BJ (cell line): ENCODE measurements around the gene WBP4. TPM values are rescaled to one million over a fixed set of nuclear protein-coding genes. Genes with fewer than 3 reads are reported as not detected.

Source experiments
- CTCF ChIA-PET: fragments of 350-600 bp; formaldehyde crosslinking; extraction: SDS; loops from one replicate; lab custom pipeline; 2021; ENCODE audit warnings: antibody characterized with exemption, inconsistent platforms; lab: Yijun Ruan, JAX
- POLR2A ChIA-PET: fragments of 300-600 bp; sonication (Branson Sonifier 250); formaldehyde crosslinking; extraction: SDS; loops from one replicate; lab custom pipeline; 2021; ENCODE audit warnings: antibody characterized with exemption; lab: Charles Lee
- DNase-seq: peaks from one replicate; pipeline ENCODE4 v3.0.0-alpha.2; 2011; ENCODE audit warnings: low read depth
- H3K27me3 ChIP-seq: 2 replicates; pipeline ENCODE4 v1.6.0; 2011; ENCODE audit warnings: low read length; ENCODE audit not compliant: control insufficient read depth, insufficient read depth
- H3K36me3 ChIP-seq: 2 replicates; pipeline ENCODE4 v1.5.1; 2011; ENCODE audit warnings: low read length; ENCODE audit not compliant: control insufficient read depth, insufficient read depth
- H3K4me3 ChIP-seq: 2 replicates; pipeline ENCODE4 v1.5.1; 2011; ENCODE audit warnings: low read depth, mild to moderate bottlenecking, control low read depth, low read length
- polyA plus RNA-seq: library from polyadenylated mRNA; depleted of rRNA; stranded (reverse); fragments of >200 nt; gene quantifications from 2 replicates; pipeline ENCODE4 v1.2.3, GENCODE V29; 2011
- TF ChIP-seq, protein P1 (sequence below): IDR thresholded peaks from 2 replicates; pipeline ENCODE4 v1.5.1; 2011; ENCODE audit warnings: low read depth, mild to moderate bottlenecking, control low read depth, inconsistent platforms, low read length, moderate library complexity; ENCODE audit not compliant: insufficient read depth

Gene WBP4
- polyA plus RNA-seq, 1 experiment, result 4.9 TPM

DNA sequence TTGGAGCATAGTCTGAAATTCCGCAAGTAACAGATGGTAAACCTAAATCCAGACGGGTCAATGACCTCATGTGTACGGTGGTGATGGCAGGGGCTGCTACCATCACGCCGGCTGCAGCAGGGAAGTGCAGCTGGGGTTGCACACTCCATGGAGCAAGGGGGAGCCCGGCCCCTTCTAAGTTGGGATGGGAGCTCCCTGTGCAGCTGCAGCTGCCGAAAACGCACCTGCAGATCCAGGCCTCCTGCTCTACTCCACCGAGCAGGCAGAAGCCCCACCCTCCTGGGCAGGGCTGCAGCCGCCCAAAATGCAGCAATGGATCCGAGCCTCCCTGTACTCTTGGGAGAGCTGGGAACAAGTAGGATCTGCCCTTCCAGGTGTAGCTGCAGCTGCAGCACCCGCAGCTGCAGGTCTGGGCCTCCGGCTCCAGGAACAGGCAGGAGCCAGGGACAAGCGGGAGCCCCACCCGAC lies 45.8 kb downstream of the WBP4 start:
- TF ChIP-seq, protein P1, sequence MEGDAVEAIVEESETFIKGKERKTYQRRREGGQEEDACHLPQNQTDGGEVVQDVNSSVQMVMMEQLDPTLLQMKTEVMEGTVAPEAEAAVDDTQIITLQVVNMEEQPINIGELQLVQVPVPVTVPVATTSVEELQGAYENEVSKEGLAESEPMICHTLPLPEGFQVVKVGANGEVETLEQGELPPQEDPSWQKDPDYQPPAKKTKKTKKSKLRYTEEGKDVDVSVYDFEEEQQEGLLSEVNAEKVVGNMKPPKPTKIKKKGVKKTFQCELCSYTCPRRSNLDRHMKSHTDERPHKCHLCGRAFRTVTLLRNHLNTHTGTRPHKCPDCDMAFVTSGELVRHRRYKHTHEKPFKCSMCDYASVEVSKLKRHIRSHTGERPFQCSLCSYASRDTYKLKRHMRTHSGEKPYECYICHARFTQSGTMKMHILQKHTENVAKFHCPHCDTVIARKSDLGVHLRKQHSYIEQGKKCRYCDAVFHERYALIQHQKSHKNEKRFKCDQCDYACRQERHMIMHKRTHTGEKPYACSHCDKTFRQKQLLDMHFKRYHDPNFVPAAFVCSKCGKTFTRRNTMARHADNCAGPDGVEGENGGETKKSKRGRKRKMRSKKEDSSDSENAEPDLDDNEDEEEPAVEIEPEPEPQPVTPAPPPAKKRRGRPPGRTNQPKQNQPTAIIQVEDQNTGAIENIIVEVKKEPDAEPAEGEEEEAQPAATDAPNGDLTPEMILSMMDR, result no peak
- H3K27me3 ChIP-seq, result no peaks in the 10 kb centered on the region

DNA sequence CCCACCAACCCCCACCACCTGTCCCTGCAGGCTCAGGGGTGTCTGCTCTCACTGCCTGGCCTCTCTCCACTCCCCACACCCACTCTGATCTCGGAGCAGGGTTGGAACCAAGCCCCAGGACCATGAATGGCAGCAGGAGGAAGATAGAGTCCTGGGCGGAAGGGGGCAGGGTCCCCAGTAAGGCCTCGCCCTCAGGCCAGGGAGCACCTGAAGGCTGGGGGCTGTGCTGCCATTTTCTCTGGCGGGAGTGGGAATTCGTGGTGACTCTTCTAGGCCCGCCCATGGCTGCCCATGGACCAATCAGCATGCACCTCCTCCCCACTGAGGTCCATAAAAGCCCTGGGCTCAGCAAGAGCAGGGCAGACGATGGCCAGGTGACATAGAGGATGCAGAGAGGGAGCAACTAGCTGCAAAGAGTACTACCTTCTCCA lies 46.3 kb downstream of the WBP4 start:
- DNase-seq, result no peak

More for the DNA sequence above, 45.8 kb downstream of the WBP4 start:
- no peak for DNase-seq
- CTCF ChIA-PET, result no interaction called here
- POLR2A ChIA-PET, result no interaction called here
- no peaks in the 10 kb centered on the region for H3K36me3 ChIP-seq
- H3K4me3 ChIP-seq, result no peak overlapping the region

DNA sequence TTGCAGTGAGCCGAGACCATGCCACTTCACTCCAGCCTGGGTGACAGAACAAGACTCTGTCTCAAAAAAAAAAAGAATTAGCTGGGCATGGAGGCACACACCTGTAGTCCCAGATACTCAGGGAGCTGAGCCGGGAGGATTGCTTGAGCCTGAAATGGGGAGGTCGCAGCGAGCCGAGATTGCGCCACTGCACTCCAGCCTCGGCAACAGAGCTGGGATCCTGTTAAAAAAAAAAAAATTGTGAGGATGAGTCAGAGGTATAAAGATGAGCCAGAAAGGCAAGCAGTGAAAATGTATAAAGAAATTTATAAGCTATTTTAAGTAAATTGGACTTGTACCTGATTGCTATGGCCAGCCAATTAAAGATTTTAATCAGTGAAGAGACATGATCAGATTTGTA lies 50.1 kb downstream of the WBP4 start:
- Histone ChIP-seq H3K27me3 (no peaks in the 10 kb centered on the region), H3K4me3 (no peak overlapping the region), H3K36me3 (no peaks in the 10 kb centered on the region)
- TF ChIP-seq, protein P1, result no peak
- CTCF ChIA-PET, result interaction anchor here (1.2 kb wide), 1 partner anchor 16 kb away, joined by 3 read pairs; no protein-coding TSS in a partner anchor
- POLR2A ChIA-PET, result no interaction called here
- no peak for DNase-seq

More for the DNA sequence above, 46.3 kb downstream of the WBP4 start:
- Histone ChIP-seq H3K4me3 (no peak overlapping the region), H3K27me3 (no peaks in the 10 kb centered on the region), H3K36me3 (no peaks in the 10 kb centered on the region)
- TF ChIP-seq, protein P1, result no peak
- ChIA-PET CTCF (no interaction called here), POLR2A (no interaction called here)

DNA sequence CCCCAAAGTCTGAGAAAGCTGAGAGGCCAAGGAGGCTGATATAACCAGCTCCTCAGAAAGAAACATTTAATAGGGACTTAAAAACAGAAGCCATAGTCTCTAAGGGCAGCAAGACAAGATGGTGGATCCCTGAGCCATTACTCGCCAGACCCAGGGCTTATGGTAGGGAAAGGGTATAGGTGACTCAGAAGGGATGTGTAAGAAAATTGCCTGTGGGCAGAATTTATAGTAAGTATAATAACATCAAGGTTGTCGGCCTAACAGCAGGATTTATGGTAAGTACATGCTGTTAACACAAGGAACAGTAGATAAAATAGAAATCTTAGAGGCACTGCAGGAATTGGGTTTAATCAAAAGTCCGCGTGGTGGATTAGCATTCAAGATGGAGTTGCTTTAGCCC lies 56.6 kb downstream of the WBP4 start:
- no peak overlapping the region for H3K4me3 ChIP-seq
- CTCF ChIA-PET, result interaction anchor here (1.0 kb wide), 1 partner anchor 8 kb away, joined by 3 read pairs; no protein-coding TSS in a partner anchor
- TF ChIP-seq, protein P1, result no peak
- no peaks in the 10 kb centered on the region for H3K36me3 ChIP-seq
- POLR2A ChIA-PET, result no interaction called here
- no peak for DNase-seq
- H3K27me3 ChIP-seq, result no peaks in the 10 kb centered on the region

DNA sequence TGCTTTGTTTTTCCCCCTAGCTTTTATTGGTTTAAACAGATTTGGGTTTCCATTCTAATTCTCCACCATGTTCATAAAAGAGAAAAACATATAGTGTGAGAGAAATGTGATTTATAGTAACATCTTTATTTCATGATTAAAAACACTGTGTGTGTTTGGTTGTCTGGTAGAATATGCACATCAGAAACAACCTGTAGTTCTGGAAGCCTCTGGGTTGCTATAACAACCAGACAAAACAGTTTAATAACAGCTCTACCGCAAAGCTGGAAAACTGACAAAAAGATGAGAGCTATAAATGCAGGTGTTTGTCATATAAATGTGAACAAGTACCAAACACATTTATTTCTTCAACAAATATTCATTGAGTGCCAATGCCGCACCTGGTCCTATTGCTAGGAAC lies 61.5 kb downstream of the WBP4 start:
- TF ChIP-seq, protein P1, result no peak
- POLR2A ChIA-PET, result no interaction called here
- CTCF ChIA-PET, result no interaction called here

More for the DNA sequence above, 61.5 kb downstream of the WBP4 start:
- no peak for DNase-seq
- Histone ChIP-seq H3K36me3 (no peaks in the 10 kb centered on the region; the same call in 1 of the 2 replicates), H3K27me3 (no peaks in the 10 kb centered on the region), H3K4me3 (no peak overlapping the region)
